Non-pigmented ciliary epithelial cell (primary cell): ENCODE results near the gene AVP.
"Not testable (repeated sequence)": the region's sequence is repeated elsewhere in the genome, so short reads cannot be mapped to it uniquely, and the experiment has no call there.

Experiments
- DNase-seq: peaks from one replicate; pipeline ENCODE4 v3.0.0-alpha.2; 2010; ENCODE audit warnings: low read depth

The AVP gene, protein sequence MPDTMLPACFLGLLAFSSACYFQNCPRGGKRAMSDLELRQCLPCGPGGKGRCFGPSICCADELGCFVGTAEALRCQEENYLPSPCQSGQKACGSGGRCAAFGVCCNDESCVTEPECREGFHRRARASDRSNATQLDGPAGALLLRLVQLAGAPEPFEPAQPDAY

DNA sequence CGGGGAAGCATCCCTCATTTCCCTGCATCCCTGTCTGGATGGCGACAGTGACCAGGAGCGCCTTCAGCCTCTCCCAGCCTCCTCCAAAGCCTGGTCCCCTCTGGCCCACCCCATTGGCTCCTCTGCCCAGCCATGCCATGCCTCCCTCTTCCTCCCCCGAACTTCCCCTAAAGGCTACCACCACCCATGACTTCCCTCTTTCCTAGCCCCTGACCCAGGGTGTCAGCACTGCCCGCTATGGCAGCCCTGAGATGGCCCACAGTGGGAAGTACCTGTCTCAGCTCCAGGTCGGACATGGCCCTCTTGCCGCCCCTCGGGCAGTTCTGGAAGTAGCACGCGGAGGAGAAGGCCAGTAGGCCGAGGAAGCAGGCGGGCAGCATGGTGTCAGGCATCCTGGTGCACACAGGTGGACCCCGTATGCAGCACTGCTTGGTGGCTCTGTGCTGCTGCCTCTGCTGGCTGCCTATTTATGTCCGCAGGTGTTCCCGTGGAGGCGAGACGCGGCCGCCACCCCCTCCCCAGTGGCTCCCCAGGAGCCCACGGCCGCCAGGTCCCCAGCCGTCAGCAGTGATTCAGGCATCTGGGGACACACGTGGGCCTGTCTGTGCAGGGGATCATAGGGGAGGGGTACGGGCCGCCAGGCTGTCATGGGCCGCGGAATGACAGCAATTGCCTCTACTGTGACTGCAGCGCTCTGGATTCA, at the start of gene AVP:
Gene AVP, minus strand, starts transcription at position 442 of the 703 bp plus-strand sequence. Its CDS starts 50 bp downstream, at position 392.
- no peak for DNase-seq

DNA sequence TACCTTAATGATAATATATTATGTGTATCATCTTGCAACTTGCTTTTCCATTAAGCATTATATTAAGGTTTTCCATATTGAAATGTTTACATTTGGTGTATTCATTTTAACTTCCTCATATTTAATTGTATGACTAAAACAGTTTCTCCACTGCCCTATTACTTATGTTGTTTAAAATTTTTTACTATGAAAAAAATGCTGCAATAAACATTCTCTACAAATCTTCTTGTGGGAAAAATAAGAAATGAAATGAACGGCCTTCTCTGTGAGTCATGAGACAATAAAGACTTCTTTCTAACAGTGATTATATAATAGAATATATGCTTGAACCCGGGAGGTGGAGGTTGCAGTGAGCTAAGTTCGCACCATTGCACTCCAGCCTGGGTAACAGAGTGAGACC, 49.6 kb upstream of the AVP start:
- no peak for DNase-seq

GRCh38 chr20:3133155-3133554, 48.6 kb upstream of the AVP start:
- DNase-seq, result no peak

DNA sequence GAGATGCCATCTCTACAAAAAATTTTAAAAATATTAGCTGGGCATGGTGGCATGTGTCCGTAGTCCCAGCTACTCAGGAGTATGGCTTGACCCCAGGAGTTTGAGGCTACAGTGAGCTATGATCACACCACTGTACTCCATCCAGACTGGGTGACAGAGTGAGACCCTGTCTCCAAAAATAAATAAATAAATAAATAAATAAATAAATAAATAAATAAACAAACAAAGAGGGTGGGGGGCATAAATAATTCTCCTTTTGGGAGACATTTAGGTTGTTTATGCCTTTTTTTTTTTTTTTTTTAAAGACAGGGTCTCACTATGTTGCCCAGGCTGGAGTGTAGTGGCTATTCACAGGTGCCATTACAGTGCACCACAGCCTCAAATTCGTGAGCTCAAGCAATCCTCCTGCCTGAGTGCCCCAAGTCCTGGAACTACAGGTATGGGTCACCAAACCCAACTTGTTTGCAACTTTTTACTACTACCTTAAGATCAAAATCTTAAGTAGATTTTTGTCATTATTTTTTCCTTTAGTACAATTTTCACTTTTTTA, 45.6 kb upstream of the AVP start:
- no peak for DNase-seq

GRCh38 chr20:3129094-3129493, 44.6 kb upstream of the AVP start:
- DNase-seq, result no peak

- DNase-seq, result no peak
Measured at GRCh38 chr20:3128275-3128984, 43.9 kb upstream of the AVP start.

GRCh38 chr20:3126527-3126859, 42.0 kb upstream of the AVP start:
- no peak for DNase-seq

- DNase-seq, result not testable (repeated sequence)
Measured at GRCh38 chr20:3125776-3126526, 41.4 kb upstream of the AVP start.

DNA sequence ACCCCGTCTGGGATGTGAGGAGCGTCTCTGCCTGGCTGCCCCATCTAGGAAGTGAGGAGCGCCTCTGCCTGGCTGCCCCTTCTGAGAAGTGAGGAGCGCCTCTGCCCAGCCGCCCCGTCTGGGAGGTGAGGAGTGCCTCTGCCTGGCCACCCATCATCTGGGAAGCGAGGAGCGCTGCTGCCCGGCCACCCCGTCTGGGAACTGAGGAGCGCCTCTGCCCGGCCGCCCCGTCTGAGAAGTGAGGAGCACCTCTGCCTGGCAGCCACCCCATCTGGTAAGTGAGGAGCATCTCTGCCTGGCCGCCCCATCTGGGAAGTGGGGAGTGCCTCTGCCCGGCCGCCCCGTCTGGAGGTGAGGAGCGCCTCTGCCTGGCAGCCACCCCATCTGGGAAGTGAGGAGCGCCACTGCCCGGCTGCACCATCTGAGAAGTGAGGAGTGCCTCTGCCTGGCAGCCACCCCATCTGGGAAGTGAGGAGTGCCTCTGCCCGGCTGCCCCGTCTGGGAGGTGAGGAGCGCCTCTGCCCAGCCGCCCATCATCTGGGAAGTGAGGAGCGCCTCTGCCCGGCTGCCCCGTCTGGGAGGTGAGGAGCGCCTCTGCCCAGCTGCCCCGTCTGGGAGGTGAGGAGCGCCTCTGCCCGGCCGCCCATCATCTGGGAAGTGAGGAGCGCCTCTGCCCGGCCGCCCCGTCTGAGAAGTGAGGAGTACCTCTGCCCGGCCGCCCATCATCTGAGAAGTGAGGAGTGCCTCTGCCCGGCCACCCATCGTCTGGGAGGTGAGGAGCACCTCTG, 40.4 kb upstream of the AVP start:
- not testable (repeated sequence) for DNase-seq

- not testable (repeated sequence) for DNase-seq
Measured at GRCh38 chr20:3124163-3124562, 39.6 kb upstream of the AVP start.

GRCh38 chr20:3123542-3123941, 39.0 kb upstream of the AVP start:
- DNase-seq, result no peak

- no peak for DNase-seq
Measured at GRCh38 chr20:3121955-3122610, 37.6 kb upstream of the AVP start.

DNA sequence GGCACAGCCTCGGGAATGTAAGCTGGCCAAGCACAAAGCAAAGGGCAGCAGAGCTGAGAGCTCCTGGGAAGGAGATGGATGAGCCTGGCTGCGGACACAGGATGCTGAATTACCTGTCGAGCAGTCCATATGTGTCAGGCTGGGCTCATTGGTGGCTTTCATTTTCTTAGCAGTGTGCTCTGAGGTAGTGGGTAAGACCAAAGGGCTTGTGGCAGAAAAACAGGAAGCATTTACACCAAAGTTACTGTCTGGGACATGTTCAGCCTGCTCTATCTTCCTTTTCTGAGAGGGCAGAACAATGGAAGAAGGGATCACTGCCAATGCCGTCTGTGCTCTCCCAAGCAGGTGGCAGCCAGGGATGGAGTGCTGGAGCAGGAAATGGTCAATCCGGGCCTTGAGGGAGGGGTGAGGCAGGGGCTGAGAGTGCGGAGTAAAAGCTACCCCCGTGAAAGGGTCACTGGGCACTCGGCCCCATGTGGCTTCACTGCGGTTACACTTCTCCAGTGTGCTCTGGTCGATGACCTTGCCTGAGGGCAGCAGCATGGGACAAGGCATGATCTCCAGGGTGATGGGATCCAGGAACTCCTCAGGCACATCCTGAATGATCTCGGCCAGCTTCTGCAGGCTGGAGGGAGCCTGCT, 36.9 kb upstream of the AVP start:
- no peak for DNase-seq

DNA sequence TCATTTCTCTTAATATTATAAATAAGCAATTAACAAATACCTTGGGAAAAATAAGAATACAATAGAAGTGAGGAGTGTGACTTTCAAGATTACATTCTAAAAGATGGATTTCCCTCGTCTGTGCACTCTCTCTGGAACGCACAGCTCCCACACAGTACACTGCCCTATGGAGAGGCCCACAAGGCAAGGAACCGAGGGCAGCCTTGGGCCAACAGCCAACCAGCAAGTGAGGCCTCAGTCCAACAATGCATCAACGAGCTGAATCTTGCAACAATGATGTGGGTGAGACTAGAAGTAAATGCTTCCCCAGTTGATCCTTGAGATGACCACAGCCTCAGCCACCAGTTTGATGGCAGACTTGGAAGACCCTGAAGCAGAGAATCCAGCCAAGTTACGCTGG, 34.5 kb upstream of the AVP start:
- DNase-seq, result no peak

GRCh38 chr20:3117839-3118379, 33.4 kb upstream of the AVP start:
- peak; percentile 19 for DNase-seq

DNA sequence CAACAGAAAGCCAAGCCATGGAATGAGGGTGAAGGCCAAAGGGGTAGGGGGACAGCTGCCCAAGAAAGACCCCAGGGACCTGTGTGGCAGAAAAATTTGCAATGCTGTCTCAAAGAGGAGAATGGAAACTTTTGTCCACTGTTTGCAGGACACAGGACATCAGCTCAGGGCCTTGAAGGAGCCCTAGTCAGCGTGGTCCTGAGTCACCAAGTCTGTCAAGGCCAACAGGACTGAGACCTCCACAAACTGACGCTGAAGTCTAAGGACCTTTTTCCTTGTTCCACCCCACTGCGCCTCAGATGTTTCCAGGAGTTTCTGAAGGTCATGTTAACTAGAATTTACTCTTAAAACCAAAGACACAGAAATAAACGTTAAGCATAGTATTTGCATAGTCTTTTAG, 31.8 kb upstream of the AVP start:
- DNase-seq, result no peak

- DNase-seq, result peak; percentile 13
Measured at GRCh38 chr20:3115190-3116107, 30.9 kb upstream of the AVP start.

DNA sequence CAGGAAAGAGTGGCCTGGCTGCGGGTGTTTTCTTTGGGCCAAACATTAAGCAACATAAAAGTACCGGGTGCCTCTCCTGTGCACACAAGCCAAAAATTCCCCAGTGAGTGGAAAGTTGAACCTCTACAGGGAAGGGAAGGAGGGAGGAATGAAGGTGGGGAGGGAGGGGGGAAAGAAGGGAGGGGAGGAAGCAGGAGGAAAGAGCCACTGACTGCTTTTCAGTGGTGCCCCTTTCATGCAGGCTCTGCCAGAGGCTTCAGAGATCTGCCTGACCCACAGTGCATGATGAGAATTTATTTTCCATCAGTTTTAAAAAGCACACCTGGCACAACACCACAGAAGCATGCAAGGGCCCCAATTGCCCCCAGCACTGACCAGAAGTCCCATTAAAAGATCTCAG, 27.5 kb upstream of the AVP start:
- DNase-seq, result no peak

DNA sequence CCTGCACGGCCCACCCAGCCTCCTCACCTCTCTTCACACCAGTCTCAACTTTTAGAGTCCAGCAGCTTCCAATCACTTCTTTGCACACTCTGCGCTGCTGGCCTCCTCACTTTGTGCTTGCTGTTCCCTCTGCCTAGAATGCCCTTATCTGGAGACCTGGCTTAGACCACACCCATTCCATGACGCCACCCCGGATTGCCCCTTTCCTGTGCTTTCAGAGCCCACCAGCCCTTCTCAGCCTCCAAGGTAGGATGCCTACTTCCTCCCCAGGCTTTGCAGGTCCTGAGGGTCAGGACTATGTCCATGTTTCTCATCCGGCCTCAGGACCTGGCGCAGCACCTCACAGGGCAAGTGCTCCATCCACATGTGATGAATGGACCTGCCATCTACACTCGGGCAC, 27.0 kb upstream of the AVP start:
- no peak for DNase-seq
